Effector memory CD4-positive, alpha-beta T cell (primary cell): ENCODE results near the gene PPP2R3C.
"Not testable (repeated sequence)": the region's sequence is repeated elsewhere in the genome, so short reads cannot be mapped to it uniquely, and the experiment has no call there.

ENCODE experiments used
- DNase-seq, 3 donors: peaks; one replicate each; pipeline ENCODE4 v3.0.0-alpha.2; 2020
- H3K27ac ChIP-seq: 2 replicates; pipeline ENCODE4 v1.7.0; 2013; ENCODE audit warnings: mild to moderate bottlenecking, low read length, moderate library complexity; ENCODE audit not compliant: insufficient read depth, poor library complexity, severe bottlenecking
- H3K27me3 ChIP-seq: replicated peaks from 2 replicates; pipeline ENCODE4 v1.7.0; 2013; ENCODE audit warnings: mild to moderate bottlenecking, low read length; ENCODE audit not compliant: insufficient read depth, control insufficient read depth, poor library complexity, severe bottlenecking
- H3K36me3 ChIP-seq: 2 replicates; pipeline ENCODE4 v1.7.0; 2013; ENCODE audit warnings: mild to moderate bottlenecking, low read length, moderate library complexity; ENCODE audit not compliant: control insufficient read depth, insufficient read depth
- H3K4me1 ChIP-seq: 2 replicates; pipeline ENCODE4 v1.7.0; 2013; ENCODE audit warnings: low read length, mild to moderate bottlenecking; ENCODE audit not compliant: control insufficient read depth, insufficient read depth, poor library complexity, severe bottlenecking
- H3K4me3 ChIP-seq: 2 replicates; pipeline ENCODE4 v1.7.0; 2013; ENCODE audit warnings: low read length, low read depth, mild to moderate bottlenecking; ENCODE audit not compliant: insufficient read depth, poor library complexity, severe bottlenecking
- H3K9me3 ChIP-seq: 2 replicates; pipeline ENCODE4 v1.7.0; 2013; ENCODE audit warnings: mild to moderate bottlenecking, low read length, moderate library complexity; ENCODE audit not compliant: control insufficient read depth

The PPP2R3C gene

DNA sequence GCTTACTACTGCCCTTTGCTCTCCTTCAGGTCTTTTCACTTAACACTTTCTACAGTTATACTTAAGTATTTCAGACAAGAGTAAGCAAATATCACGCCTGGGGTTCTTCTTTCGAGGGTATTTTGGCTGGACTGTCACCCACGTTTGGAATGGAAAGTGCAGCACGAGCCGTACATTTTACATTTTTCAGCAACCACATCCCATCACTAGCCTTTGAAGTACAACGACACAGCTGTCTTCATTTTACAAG is 76.1 kb downstream of the PPP2R3C start:
- Histone ChIP-seq H3K4me3 (peak overlapping the region; percentile 36), H3K36me3 (no peaks in the 10 kb centered on the region), H3K4me1 (peaks cover 13% of the 10 kb centered on the region), H3K27ac (peak overlapping the region; percentile 98), H3K27me3 (no peaks in the 10 kb centered on the region), H3K9me3 (no peaks in the 10 kb centered on the region)
- DNase-seq: no peak

GRCh38 chr14:35044939-35045797 is 76.6 kb downstream of the PPP2R3C start:
- no peak for DNase-seq
- Histone ChIP-seq H3K36me3 (no peaks in the 10 kb centered on the region), H3K4me1 (peaks cover 13% of the 10 kb centered on the region), H3K27me3 (no peaks in the 10 kb centered on the region), H3K9me3 (no peaks in the 10 kb centered on the region), H3K4me3 (peak overlapping the region; percentile 36), H3K27ac (peak overlapping the region; percentile 98)

DNA sequence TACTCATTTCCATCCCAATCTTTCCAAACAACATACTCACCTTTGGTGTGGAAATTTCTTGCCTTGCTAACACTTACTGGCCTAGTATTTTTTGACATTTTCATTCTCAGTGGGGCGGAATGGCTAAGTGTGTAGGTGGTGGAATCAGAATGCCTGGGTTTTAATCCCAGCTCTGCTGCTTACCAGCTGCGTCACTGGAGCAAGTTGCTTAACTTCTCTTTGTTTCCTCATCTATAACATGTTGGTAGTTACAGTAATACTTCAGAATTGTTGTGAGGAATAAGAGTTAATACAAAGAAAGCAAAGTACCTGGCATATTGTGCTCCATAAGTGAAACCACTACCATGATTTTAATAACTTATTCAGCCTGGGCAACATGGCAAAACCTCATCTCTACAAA is 78.7 kb downstream of the PPP2R3C start:
- no peak for DNase-seq
- Histone ChIP-seq H3K27me3 (no peaks in the 10 kb centered on the region), H3K4me3 (no peak overlapping the region), H3K4me1 (peaks cover 11% of the 10 kb centered on the region), H3K9me3 (no peaks in the 10 kb centered on the region), H3K36me3 (no peaks in the 10 kb centered on the region), H3K27ac (no peak overlapping the region)

DNA sequence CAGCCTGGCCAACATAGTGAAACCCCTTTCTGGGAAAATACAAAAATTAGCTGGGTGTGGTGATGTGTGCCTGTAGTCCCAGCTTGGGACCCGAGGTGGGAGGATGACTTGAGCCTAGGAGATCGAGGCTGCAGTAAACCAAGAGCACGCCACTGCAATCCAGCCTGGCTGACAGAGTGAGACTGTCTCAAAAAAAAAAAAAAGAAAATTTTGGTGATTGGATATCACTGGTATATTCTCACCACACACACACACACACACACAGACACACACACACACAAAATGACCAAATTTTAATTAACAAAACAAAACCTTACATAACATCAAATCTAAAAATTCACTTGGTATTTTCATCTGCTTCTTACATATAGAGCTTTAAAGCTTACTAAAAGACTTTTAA is 79.2 kb downstream of the PPP2R3C start:
- DNase-seq: no peak
- no peak overlapping the region for H3K4me3 ChIP-seq
- peaks cover 7% of the 10 kb centered on the region for H3K4me1 ChIP-seq
- no peaks in the 10 kb centered on the region for H3K36me3 ChIP-seq
- no peaks in the 10 kb centered on the region for H3K9me3 ChIP-seq
- no peak overlapping the region for H3K27ac ChIP-seq
- no peaks in the 10 kb centered on the region for H3K27me3 ChIP-seq

DNA sequence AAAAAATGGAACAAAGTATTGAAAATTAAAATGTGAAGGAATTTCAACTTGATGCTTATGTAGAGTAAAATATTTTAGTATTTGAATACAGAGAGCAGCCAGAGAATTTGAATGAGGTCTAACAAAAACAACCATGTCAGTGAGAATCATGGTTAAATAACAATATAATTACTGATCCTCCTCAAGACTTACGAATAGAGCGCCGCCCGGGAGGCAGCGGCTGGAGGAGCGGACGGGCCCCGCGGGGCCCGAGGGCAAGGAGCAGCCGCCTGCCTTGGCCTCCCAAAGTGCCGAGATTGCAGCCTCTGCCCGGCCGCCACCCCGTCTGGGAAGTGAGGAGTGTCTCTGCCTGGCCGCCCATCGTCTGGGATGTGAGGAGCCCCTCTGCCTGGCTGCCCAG is 83.5 kb downstream of the PPP2R3C start:
- not testable (repeated sequence) for H3K4me1 ChIP-seq

More for the DNA sequence above, 83.5 kb downstream of the PPP2R3C start:
- not testable (repeated sequence) for H3K4me3 ChIP-seq, H3K9me3 ChIP-seq, H3K27ac ChIP-seq, H3K36me3 ChIP-seq, DNase-seq, H3K27me3 ChIP-seq
